ENCODE data around the gene GPATCH1.

DNA sequence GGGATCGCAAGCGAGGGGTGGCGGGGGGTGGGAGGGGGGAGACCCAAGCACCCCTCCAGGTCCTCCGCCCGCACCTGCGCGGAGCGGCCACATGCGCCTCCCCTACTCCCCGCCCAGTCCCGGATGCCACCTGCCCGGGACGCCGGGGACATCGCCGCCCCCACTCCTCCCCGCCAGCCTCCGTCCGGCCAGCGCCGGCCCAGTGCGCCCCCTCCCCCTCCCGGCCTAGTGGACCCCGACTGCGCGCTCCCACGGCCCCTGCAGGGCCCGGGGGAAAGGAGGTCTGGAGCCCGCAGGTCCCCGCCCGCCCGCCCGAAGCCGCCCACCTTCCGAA lies 16.6 kb upstream of the GPATCH1 start:
- TF ChIP-seq, protein P1, sequence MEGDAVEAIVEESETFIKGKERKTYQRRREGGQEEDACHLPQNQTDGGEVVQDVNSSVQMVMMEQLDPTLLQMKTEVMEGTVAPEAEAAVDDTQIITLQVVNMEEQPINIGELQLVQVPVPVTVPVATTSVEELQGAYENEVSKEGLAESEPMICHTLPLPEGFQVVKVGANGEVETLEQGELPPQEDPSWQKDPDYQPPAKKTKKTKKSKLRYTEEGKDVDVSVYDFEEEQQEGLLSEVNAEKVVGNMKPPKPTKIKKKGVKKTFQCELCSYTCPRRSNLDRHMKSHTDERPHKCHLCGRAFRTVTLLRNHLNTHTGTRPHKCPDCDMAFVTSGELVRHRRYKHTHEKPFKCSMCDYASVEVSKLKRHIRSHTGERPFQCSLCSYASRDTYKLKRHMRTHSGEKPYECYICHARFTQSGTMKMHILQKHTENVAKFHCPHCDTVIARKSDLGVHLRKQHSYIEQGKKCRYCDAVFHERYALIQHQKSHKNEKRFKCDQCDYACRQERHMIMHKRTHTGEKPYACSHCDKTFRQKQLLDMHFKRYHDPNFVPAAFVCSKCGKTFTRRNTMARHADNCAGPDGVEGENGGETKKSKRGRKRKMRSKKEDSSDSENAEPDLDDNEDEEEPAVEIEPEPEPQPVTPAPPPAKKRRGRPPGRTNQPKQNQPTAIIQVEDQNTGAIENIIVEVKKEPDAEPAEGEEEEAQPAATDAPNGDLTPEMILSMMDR (IDR thresholded peaks at IDR 0.05), result no peak
- TF ChIP-seq EP300 (IDR thresholded peaks at IDR 0.05), result no peak
- TF ChIP-seq POLR2A (IDR thresholded peaks at IDR 0.05), result no peak

Measured in tibial nerve (tissue), 4 donors.